Measurements from ENCODE around the gene GNAL.
"Not testable (repeated sequence)": the region's sequence is repeated elsewhere in the genome, so short reads cannot be mapped to it uniquely, and the experiment has no call there.

The GNAL gene

GRCh38 chr18:11854554-11854953 lies 165.5 kb downstream of the GNAL start:
- DNase-seq: not testable (repeated sequence)

- no peak for DNase-seq
Measured at GRCh38 chr18:11857177-11857887, 168.3 kb downstream of the GNAL start.

- DNase-seq: no peak
Measured at GRCh38 chr18:11859282-11859830, 170.3 kb downstream of the GNAL start.

GRCh38 chr18:11859903-11860407 lies 170.9 kb downstream of the GNAL start:
- no peak for DNase-seq

- DNase-seq: no peak
Measured at GRCh38 chr18:11860594-11861450, 171.8 kb downstream of the GNAL start.

- DNase-seq: no peak
Measured at GRCh38 chr18:11861583-11862288, 172.7 kb downstream of the GNAL start.

GRCh38 chr18:11862468-11863137 lies 173.5 kb downstream of the GNAL start:
- no peak for DNase-seq

- no peak for DNase-seq
Measured at GRCh38 chr18:11864471-11864870, 175.4 kb downstream of the GNAL start.

- no peak for DNase-seq
Measured at GRCh38 chr18:11865071-11865470, 176.0 kb downstream of the GNAL start.

- no peak for DNase-seq
Measured at GRCh38 chr18:11866329-11866728, 177.3 kb downstream of the GNAL start.

- no peak for DNase-seq
Measured at GRCh38 chr18:11866764-11867163, 177.7 kb downstream of the GNAL start.

- no peak for DNase-seq
Measured at GRCh38 chr18:11868230-11868629, 179.2 kb downstream of the GNAL start.

- DNase-seq: no peak
Measured at GRCh38 chr18:11871501-11871900, 182.4 kb downstream of the GNAL start.

GRCh38 chr18:11872479-11873136 lies 183.5 kb downstream of the GNAL start:
- no peak for DNase-seq

GRCh38 chr18:11873670-11874340 lies 184.7 kb downstream of the GNAL start:
- DNase-seq: no peak

GRCh38 chr18:11874676-11875075 lies 185.6 kb downstream of the GNAL start:
- no peak for DNase-seq

- DNase-seq: no peak
Measured at GRCh38 chr18:11877497-11878135, 188.6 kb downstream of the GNAL start.

GRCh38 chr18:11880586-11881304 lies 191.7 kb downstream of the GNAL start:
- DNase-seq: no peak

- no peak for DNase-seq
Measured at GRCh38 chr18:11882636-11883035, 193.6 kb downstream of the GNAL start.

- no peak for DNase-seq
Measured at GRCh38 chr18:11883153-11883552, 194.1 kb downstream of the GNAL start.
